Tibial nerve (tissue), 3 donors: ENCODE data around the gene RNU6-1.

Source experiments
- EP300 ChIP-seq, 2 donors: sonication (generic); formaldehyde crosslinking; IDR thresholded peaks; one replicate each; pipeline ENCODE4 v1.6.1; 2017; ENCODE audit warnings: antibody characterized with exemption in 2 of 2, mild to moderate bottlenecking in 1 of 2
- POLR2A ChIP-seq, 2 donors: fragments of 450-650 bp; IDR thresholded peaks; one replicate each; pipeline ENCODE4 v1.6.1; 2017; ENCODE audit warnings: antibody characterized with exemption in 2 of 2, mild to moderate bottlenecking in 2 of 2, moderate library complexity in 2 of 2

GRCh38 chr15:67885175-67885523, 45.3 kb upstream of the RNU6-1 start:
- TF ChIP-seq EP300 (IDR thresholded peaks at IDR 0.05) (no peak), POLR2A (IDR thresholded peaks at IDR 0.05) (no peak)
